ENCODE data around the gene HIBADH. TPM values are rescaled to one million over a fixed set of nuclear protein-coding genes. Genes with fewer than 3 reads are reported as not detected.

Gene HIBADH
- total RNA-seq, 1 experiment from 2014 or later = 23.2 TPM

DNA sequence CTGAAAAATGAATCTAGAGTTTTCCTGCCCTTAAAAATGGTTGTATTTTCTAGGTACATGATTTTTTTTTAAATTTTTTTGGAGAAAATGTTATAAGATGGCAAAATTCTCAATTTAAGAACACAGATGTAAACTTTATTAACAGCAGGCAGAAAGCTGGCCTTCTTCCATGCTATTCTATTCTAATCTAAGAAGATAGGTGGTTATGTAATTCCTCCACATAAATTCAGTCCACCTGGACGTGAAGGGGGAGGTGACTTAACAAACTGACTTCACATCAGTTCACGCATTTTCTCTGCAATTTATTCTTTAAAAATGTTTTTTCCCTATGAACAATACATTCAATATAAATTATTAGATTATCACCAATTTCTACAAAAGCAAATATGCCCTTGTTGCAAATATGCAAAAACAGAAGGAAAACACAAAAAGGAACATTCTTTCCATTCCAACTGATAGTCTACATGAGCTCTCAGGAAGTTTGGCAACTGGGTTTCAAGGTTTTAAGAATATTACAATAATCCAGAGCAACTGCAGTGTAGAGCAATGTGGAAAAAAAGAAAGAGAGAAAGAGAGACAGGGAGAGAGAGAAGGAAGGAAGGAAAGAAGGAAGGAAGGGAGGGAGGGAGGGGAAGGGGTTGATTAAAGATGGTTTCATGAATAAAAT lies 76.8 kb downstream of the HIBADH start:
- Histone ChIP-seq H4K5ac (ENCODE audit: insufficient read length, low read depth, low read length) (no peak overlapping the region), H4K8ac (replicated peaks; ENCODE audit: insufficient read length, low read depth, low read length) (no peak overlapping the region), H3K56ac (ENCODE audit: insufficient read length, low read depth, low read length) (no peak overlapping the region), H3K18ac (ENCODE audit: insufficient read length, low read depth, low read length) (no peak overlapping the region), H4K20me1 (ENCODE audit: control insufficient read depth, insufficient read depth, insufficient read length) (no peaks in the 10 kb centered on the region), H3K4me1 (ENCODE audit: insufficient read depth, low read length) (peaks cover 4% of the 10 kb centered on the region; the same call in 1 of the 2 replicates), H2BK5ac (ENCODE audit: insufficient read length, low read length) (no peak overlapping the region), H3T11ph (ENCODE audit: low read length) (no peak overlapping the region), H3K27ac (ENCODE audit: insufficient read length, low read depth, low read length) (no peak overlapping the region), H2AK5ac (ENCODE audit: insufficient read length, low read length) (no peak overlapping the region), H3K79me1 (ENCODE audit: insufficient read depth, low read depth, low read length, poor library complexity, severe bottlenecking) (no peaks in the 10 kb centered on the region), H4K91ac (ENCODE audit: insufficient read length, low read depth, low read length) (no peak overlapping the region), H3K14ac (ENCODE audit: insufficient read depth, low read length) (no peak overlapping the region), H2AFZ (ENCODE audit: low read length) (no peak overlapping the region), H3K4me2 (ENCODE audit: insufficient read depth, insufficient read length, low read length) (no peak overlapping the region), H2BK15ac (ENCODE audit: low read depth, low read length) (no peak overlapping the region), H2BK12ac (ENCODE audit: insufficient read length, low read depth, low read length) (no peak overlapping the region), H3K23ac (ENCODE audit: insufficient read length, low read depth, low read length) (no peak overlapping the region), H3K23me2 (ENCODE audit: insufficient read length, low read depth, low read length, poor library complexity, severe bottlenecking) (no peaks in the 10 kb centered on the region), H3K9ac (ENCODE audit: extremely low read depth, insufficient read length, low read length) (no peak overlapping the region), H3K9me3 (ENCODE audit: control insufficient read depth, low read depth, low read length) (no peaks in the 10 kb centered on the region), H3K27me3 (ENCODE audit: insufficient read depth, low read length) (no peaks in the 10 kb centered on the region), H2BK20ac (ENCODE audit: low read depth, low read length, poor library complexity, severe bottlenecking) (no peak overlapping the region), H2BK120ac (ENCODE audit: low read depth, low read length, poor library complexity, severe bottlenecking) (no peak overlapping the region), H3K4ac (ENCODE audit: low read depth, low read length) (no peak overlapping the region), H3K79me2 (ENCODE audit: insufficient read depth, low read length) (no peaks in the 10 kb centered on the region)
- Mint-ChIP-seq H3K36me3 (ENCODE audit: insufficient read depth in 1 of 3, low read depth in 3 of 3) (no peaks in the 10 kb centered on the region), H3K27me3 (ENCODE audit: low read depth) (no peaks in the 10 kb centered on the region; the same call in 1 of the 2 replicates), H3K4me3 (no peak overlapping the region), H3K4me1 (peaks cover 31 to 41% of the 10 kb centered on the region in 2 experiments), H3K9me3 (no peaks in the 10 kb centered on the region), H3K27ac (no peak overlapping the region)
- TF ChIP-seq, protein P1, sequence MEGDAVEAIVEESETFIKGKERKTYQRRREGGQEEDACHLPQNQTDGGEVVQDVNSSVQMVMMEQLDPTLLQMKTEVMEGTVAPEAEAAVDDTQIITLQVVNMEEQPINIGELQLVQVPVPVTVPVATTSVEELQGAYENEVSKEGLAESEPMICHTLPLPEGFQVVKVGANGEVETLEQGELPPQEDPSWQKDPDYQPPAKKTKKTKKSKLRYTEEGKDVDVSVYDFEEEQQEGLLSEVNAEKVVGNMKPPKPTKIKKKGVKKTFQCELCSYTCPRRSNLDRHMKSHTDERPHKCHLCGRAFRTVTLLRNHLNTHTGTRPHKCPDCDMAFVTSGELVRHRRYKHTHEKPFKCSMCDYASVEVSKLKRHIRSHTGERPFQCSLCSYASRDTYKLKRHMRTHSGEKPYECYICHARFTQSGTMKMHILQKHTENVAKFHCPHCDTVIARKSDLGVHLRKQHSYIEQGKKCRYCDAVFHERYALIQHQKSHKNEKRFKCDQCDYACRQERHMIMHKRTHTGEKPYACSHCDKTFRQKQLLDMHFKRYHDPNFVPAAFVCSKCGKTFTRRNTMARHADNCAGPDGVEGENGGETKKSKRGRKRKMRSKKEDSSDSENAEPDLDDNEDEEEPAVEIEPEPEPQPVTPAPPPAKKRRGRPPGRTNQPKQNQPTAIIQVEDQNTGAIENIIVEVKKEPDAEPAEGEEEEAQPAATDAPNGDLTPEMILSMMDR (conservative IDR thresholded peaks at IDR 0.05) = no peak
- DNase-seq = no peak
- WGBS (ENCODE audit: extremely low coverage, insufficient read length, low lambda C conversion rate) = no CpG with 5 or more reads among the region's 2 CpGs

Data from H9 (cell line).